ENCODE measurements around the gene DRGX.

The DRGX gene

DNA sequence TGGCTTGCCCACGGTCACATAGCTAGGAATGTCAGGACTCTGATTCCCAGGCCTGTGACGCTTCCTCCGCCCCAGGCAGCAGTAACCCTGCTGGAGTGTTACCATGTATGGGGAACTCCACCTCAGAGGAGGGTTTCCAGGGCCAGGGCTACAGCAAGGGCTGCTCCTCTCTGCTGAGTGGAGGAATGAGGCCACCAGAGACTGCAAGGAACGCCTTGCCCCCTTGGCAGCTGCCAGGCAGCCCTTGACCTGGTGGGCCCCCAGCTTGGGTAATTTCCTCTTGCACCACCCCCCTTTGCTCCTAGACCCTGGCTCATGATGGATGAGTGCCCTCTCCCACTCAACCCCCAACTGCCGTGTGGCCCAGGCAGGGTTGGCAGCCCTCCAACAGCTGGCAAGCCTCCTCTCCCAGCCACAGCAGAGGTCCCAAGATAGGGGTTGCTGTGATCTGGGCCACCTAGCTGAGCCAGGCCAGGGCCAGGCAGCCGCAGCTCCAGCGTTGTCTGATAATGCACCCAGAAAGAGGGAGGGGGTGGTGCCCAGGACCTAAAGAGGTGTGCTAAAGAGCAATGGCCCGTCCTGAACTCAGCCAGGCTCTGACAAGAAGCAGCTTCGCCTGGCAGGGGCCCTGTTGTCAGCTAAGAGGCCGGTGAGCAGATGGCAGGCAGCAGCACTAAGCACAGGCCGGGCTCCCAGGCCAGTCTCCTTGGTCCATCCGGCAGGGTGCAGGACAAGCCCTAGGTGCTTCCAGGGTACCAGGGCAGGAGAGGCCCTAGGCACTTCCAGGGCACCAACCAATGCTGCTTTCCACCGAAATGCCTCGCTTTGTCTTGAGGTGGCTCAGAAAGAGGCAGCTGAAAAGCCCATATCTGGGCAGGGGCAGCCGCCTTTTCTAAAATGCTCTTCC lies 35.4 kb downstream of the DRGX start:
- DNase-seq: no peak

DNA sequence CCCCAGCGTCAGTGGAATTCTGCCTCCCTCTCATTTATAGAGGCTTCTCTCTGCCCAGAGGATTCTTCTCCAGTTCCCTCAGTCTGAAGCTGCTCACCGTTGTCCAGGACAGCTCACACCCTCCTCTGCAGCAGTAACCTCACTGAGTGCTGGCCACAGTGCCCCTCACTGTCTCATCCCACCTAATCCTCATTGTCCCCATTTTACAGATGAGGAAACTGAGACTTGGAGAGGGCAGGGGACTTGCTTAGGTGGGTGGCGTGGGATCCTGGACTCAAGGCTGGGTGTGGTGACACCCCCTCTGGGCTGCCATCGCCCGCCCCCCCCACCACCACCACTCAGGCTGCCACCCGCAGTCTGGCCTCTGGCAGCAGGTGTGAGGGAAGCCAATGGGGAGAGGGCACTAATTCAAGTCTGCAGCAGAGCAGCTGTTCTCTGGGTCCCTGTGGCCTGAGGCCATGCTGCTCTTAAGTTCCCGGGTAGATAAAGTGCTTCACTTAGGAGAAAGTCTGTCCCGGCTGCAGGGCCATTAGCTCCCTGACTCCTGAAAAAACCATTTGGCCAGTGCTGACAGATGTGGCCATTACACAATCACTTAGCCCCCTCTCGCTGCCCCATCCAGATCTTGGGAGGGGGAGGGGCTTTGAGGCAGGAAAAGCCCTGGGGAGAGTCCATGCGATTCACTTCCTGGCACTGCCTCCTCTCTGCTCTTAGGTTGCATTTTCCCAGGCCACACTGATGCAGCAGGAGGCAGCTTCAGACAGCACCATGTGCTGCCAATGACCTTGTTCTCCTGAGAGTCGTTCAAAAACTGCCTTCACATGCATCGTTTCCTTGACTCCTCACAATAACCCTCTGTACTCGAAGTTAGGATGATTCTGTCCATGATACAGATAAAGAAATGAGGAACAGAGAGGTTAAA lies 36.3 kb downstream of the DRGX start:
- no peak for DNase-seq

DNA sequence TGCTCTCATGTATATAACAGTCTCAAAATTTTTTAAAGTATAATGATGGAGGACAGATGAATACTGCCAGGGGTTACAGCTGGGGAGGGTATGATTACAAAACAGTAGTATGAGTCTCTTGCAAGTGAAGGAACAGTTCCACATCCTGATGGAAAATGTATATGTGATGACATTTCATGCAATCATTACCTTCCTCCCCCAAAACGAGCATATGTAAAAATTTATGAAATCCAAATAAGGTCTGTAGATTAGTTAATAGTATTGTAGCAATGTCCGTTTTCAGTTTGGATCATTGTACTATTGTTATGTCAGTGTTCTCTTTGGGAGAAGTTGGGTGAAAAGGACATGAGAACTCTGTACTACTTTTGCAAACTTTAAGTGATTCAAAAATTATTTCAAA lies 38.0 kb downstream of the DRGX start:
- no peak for DNase-seq

DNA sequence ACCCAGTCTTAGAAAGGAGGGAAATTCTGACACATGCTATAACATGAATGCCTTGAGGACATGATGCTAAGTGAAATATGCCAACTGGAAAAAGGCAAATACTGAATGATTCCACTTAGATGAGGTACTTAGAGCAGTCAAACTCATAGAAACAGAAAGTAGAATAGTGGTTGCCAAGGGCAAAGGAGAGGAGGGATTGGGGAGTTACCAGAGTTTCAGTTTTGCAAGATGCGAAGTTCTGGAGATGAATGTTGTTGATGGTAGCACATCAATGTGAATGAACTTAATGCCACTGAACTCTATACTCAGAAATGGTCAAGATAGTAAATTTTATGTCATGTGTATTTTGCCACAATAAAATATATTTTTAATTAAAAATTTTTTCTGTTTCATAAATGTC lies 38.9 kb downstream of the DRGX start:
- DNase-seq: no peak

DNA sequence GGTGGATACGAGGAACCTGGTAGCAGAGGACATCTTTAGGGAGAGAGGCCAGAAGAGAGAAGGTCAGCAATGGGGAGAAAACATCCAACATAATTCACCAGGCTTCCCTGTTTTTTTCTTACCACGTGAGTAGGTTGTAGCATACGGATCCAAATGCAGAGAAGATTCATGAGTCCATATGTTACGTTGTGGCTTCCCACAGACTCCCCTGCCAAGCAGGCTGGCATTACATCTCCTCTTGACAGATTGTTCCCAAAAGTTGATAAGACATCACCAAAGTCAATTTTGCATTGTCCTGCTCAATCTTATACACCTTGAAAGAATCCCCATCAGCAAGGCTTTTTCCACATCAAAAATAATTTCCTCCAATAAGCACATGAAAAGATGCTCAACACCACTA lies 39.7 kb downstream of the DRGX start:
- DNase-seq: no peak

DNA sequence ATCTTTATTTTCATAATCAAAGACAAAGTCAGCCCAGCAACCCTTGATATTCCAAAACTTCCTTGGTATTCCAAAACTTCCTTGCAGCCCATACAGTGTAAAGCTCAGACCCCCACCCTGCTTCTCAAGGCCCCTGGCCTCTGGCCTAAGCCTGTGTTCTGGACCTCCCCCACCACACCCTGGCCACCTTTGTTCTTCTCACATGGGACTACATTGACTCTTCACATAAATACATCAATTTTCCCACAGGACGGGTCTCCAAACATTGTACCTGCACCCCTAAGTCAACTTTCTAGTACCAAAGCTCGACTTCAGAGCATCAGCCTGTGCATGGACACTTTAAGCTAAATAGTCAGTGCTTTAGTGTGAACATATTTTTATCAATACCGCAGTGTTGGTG lies 40.7 kb downstream of the DRGX start:
- DNase-seq: no peak

DNA sequence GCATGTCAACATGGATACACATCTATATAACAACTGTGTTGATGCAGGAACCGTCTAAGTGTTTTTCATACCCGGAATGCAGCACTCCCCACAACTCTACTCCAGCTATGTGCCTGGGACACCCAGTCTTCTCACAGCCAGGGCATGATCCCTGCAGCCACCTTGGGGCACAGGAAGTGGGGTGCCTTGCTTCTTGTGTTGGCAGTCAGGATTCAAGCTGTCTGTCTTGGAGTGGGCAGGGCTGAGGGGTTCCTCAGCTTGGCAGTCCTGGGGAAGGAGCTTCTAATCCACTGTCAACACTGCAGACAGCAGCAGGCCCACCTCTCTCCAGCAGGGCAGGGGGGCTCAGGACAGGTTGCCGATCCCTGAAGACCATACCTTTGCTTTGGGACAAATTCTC lies 41.3 kb downstream of the DRGX start:
- no peak for DNase-seq

DNA sequence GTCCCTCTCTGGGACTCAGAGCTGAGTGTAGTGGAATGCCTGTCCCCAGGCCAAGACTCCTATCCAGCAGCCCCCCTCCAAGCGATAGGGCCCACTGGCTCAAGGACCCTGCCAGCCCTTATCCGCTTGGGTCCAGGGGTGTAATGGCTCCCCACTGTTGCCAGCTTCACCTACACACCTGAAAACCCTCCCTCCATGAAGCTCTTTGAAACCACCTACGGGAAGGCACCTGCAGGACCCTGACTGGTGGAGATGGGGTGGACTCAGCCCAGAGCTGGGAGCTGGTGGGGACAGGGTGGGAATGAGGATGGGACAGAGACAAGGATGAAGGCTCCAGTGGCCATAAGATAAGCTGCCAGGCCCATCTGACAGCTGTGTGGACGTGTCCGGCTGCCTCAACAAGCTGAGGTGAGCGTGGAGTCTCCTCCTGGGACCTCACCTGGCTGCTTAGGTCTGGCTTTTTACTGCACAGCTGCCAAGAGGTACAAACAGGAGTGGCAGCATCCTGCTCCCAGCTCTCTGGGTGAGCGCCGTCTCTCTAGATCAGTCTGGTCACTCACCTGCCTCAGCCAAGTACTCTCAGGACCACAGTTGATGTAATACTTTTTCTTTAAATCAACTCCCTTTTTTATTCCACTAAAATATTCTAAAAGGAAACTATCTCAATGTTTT lies 41.9 kb downstream of the DRGX start:
- DNase-seq: no peak

DNA sequence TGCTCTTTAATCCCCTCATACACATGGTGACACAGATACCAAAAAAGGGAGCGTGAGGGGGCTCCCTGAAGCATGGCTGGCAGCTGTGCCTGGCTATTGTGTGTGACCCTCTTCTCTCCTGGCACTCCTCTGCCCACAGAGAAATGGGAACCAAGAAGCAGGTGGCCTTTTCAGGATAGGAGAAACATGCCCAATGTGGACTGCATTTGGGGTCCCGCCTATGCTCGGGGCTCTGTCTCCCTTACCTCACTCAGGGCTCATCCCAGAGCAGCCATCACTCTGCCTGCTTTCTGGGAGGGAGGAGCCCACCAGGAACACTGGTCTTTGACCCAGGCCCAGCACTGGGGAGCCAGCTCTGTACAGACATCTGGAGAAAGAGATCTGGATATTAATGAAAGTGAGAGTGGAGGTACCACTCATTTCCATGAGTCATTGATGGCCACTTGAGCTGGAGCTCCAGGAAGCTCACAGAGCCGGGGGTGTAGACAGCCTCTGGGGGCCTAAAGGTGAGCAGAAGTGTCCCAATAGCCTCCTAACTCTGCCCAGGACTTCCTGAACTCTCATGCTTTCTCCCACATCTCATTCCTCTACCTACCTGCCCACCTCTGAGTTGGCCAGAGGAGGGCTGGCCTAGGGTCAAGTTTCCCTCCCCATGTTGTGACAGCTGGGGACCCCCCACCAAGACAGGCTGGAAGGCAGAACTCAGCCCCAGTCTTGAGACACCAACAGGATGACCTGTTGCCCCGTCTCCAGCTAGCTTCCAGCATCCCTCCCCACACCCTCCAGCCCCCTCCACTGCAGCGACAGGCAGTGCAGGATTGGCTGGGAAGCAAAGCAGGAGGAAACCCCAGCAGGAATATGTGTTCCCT lies 42.6 kb downstream of the DRGX start:
- DNase-seq: no peak

DNA sequence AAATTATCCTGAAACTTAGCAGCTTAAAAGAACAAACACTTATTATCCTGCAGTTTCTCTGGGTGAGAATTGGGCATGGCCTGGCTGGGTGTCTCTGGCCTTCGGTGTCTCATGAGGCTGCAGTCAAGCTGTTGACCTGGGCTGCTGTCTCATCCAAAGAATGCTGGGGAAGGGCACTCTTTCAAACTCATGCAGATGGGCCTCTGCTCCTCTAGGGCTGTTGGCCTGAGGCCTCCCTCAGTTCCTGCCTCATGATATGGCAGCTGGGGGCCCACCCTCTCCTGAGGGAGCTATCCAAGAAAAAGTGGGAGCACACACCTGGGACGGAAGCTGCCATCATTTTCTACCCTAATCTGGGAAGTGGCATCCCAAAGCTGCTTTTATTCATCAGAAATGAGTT lies 43.6 kb downstream of the DRGX start:
- no peak for DNase-seq

DNA sequence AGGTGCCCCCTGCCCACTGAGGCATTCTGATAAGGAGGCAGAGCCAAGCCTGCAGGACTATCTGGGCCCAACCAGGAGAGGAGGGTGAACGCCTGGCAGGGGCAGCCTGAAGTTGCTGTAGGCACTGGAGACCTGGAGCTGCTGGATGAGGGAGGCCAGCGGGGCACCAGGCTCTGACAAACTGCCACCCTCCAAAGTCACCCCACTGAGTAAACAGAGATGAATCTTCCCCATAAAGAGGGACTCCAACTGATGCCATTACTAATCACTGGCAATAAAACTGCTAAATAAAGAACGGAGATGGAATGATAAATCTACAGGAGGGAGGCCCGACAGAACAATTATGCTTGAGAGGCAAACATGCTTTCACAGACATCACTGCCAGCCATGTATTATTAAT lies 44.2 kb downstream of the DRGX start:
- DNase-seq: no peak

DNA sequence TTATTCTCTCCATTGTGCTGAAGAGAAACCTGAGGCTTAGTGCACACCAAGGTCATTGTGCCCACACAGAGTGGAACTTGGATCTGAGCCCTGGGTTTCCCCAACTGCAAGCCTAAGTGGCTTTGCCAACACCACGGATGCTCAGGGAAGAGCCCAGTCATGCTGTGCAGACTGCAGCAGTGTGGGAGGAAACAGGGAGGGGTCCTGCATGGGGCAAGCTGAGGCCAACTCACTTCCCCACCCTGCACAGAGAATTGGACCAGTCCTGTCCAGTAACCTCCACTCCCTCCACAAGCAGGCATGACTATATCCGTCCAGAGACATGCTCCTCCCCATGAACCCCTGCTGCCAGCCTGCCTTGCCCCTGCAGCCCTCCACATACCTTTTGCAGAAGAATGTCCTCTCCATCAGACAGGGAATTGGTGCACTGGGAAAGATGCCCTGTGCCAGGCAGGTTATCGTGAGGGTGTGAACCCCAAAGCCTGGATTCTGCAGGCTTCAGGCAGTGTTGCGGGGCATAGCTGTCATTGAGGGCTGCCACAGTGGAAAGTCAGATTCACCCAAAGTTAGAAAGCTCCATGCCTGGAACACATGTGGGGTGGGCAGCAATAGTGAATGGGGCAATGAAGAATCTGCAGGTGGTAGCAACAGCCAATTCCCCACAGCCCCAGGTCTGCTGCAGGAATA lies 44.9 kb downstream of the DRGX start:
- DNase-seq: no peak

DNA sequence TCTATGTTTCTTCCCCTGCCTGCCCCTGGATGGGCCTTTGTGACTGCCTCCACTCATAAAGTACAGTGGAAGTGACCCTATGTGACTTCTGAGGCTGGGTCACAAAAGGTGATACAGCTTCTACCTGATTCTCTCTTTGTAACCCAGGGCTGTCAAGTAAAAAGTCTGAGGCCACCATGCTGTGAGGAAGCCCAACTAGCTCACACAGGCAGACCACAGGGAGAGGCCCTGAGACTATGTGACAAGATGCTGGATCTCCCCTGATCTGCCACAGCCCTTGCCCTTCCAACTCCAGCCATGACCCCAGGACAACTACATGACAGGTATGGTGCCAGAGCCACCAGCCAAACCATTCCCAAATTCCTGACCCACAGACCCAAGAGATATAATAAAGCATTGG lies 45.8 kb downstream of the DRGX start:
- no peak for DNase-seq

DNA sequence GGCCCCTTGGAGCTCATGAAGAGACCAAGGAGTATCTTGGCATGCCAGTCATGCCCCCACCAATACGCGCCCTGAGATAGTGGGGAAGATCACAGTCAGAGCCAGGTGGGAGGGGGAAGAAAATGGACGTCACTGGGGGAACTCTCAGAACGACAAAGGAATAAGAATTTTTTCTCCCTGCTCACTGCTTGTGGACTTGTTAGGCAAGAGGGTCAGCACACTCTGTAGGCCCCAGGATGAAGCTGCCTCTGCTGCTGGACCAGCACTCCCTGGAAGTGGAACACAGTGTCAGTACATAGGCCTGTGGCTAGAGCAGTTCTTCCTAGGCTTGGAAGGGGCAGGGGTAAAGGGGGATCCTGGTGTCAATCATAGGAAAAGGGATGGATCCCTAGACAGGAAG lies 46.5 kb downstream of the DRGX start:
- no peak for DNase-seq

DNA sequence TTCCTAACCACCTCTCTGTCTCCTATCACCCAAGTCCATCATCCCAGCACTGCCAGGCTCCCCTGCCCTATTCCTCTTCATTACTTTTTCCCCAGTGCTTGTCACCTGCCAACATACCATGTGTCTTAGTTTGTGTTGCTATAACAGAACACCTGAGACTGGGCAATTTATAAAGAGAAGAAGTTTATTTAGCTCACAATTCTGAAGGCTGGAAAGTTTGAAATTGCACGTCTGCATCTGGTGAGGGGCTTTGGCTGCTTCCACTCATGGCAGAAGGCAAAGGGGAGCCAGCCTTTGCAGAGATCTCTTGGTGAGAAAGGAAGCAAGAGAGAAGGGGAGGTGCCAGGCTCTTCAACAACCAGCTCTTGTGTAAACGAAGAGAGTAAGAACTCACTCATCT lies 47.3 kb downstream of the DRGX start:
- DNase-seq: no peak

DNA sequence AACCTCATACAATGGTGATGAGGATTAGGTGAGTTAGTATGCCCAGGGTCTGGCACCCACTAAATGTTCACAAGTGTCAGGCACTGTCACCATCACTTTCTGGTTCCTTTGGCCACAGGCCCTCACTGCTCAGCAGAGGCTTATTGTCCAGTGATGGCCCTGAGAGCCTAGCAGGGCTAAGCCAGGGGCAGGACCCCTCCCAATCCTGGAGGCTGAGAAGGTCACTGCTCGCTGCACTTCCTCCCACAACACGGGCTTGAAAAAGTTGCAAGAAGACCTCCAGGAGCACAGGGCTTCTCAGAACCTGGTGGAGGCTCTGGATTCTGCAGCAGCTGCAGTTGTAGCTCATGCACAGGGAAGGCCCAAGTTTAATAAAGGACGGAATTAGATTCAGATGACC lies 48.1 kb downstream of the DRGX start:
- DNase-seq: no peak

DNA sequence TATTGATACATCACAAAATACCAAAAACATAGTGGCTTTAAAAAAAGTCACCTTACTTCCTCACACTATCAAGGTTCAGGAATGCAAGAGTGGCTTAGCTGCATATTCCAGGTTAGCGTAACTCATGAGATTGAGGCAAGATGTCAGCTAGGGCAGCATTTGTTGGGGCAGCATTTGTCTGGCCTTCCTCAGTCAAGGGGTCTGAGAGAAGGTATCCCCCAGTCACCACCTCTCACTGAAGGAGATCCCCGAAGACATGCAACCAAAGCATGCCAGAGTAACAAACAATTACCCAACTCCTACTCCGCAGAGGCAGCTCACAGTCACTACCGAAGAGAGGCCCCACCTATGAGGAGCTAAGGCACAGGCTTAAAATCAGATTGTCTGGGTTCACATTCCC lies 48.5 kb downstream of the DRGX start:
- no peak for DNase-seq

DNA sequence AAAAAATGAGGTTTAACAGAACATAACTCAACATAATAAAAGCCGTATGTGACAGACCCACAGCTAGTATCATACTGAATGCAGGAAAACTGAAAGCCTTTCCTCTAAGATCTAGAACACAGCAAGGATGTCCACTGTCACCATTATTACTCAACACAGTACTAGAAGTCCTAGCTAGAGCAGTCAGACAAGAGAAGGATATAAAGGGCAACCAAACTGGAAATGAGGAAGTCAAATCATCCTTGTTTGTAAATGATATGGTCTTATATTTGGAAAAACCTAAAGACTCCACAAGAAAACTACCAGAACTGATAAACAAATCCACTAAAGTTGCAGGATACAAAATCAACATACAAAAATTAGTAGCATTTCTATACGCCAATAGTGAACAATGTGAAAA lies 51.0 kb downstream of the DRGX start:
- no peak for DNase-seq

DNA sequence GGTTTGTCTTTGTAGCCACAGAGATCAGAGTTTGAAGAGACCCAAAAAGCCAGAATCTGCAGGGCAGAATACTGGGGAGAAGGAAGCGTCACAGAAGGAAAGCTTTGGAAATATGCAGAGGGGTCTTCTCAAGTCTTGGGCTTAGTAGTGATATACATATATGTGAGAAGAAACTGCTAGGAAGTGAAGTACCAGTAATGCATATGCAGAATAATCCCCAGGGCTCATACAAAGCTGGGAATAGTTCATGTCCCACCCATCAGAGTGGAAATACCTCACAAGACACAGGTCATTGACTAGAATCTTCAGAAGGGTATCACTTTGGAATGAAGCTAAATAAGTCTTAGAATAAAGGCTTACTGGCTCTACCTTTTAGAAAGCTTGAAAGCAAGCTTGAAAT lies 57.3 kb downstream of the DRGX start:
- DNase-seq: no peak

DNA sequence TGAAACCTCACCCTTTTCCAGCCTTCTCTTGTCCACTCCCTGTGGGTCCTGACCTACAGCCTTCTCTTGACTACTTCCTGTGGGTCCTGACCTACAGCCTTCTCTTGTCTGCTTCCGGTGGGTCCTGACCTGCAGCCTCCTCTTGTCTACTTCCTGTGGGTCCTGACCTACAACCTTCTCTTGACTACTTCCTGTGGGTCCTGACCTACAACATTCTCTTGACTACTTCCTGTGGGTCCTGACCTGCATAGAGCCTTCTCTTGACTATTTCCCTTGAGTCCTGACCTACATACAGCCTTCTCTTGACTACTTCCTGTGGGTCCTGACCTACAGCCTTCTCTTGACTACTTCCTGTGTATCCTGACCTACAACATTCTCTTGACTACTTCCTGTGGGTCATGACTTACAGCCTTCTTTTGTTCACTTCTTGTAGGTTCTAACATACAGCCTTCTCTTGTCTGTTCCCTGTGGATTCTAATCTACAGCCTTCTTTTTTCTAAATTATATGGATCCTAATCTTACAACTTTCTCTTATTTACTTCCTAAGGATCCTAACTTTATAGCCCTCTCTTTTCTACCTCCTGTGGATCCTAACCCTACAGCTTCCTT lies 60.4 kb downstream of the DRGX start:
- DNase-seq: no peak

DNA sequence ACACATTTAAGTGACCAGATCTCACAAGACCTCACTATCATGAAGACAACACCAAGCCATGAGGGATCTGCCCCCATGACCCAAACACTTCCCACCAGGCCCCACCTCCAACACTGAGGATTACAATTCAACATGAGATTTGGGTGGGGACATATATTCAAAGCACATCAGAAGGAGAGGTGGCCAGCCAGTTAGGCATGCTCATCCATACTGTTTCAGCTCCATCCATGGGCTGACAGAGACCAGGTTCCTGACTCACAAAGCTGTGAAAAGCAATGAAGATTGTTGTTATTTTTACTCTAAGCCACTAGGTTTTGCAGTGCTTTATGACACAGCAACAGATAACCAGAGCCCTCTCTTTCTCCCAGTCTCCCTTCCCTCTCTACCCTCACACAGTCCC lies 60.9 kb downstream of the DRGX start:
- DNase-seq: no peak
